ENCODE data around the gene RFFL. TPM values are rescaled to one million over a fixed set of nuclear protein-coding genes. Genes with fewer than 3 reads are reported as not detected.
A peak's percentile ranks its signal among the peaks of the same experiment; 100 is the strongest.

The RFFL gene
- total and polyA plus RNA-seq, 9 of the 15 experiments (the other 6 are each of a cell fraction or from before 2014, with no cell fraction given) = 3.4 to 18.1 (median 12.8) TPM

- TF ChIP-seq MYC (IDR thresholded peaks at IDR 0.05; ENCODE audit: low read depth, low read length) (peak; percentile 99), MYC (CRISPR knock-in tag; IDR thresholded peaks at IDR 0.05; ENCODE audit: borderline replicate concordance, low read depth) (peak; percentile 67; the same call in 1 of the 2 replicates), MECOM (CRISPR knock-in tag; IDR thresholded peaks at IDR 0.05) (no peak), PREB (CRISPR knock-in tag; IDR thresholded peaks at IDR 0.05) (no peak), PURB (CRISPR knock-in tag; IDR thresholded peaks at IDR 0.05; ENCODE audit: low read depth) (no peak), FOXK1 (CRISPR knock-in tag; IDR thresholded peaks at IDR 0.05; ENCODE audit: borderline replicate concordance) (no peak), HDAC2 (IDR thresholded peaks at IDR 0.05) (no peak), MAFG (tag; conservative IDR thresholded peaks at IDR 0.05) (no peak), ELK3 (CRISPR knock-in tag; IDR thresholded peaks at IDR 0.05) (no peak), MEF2D (tag; conservative IDR thresholded peaks at IDR 0.05; ENCODE audit: low read depth) (no peak), POLR2A (conservative IDR thresholded peaks at IDR 0.05) (peak; percentile 3; the same call in 1 of the 2 replicates), ZNF277 (CRISPR knock-in tag; IDR thresholded peaks at IDR 0.05; ENCODE audit: borderline replicate concordance) (no peak), SIN3B (IDR thresholded peaks at IDR 0.05; ENCODE audit: low read depth) (no peak; the same call in 1 of the 2 replicates), MYBL2 (IDR thresholded peaks at IDR 0.05; ENCODE audit: low read depth) (no peak), MYBL2 (CRISPR knock-in tag; IDR thresholded peaks at IDR 0.05; ENCODE audit: borderline replicate concordance) (no peak), BCL6 (CRISPR knock-in tag; IDR thresholded peaks at IDR 0.05) (no peak), MCM2 (IDR thresholded peaks at IDR 0.05; ENCODE audit: low read depth) (no peak), TCF7 (IDR thresholded peaks at IDR 0.05; ENCODE audit: borderline replicate concordance) (no peak), CEBPZ (IDR thresholded peaks at IDR 0.05; ENCODE audit: borderline replicate concordance, low read depth, low read length) (no peak), MAFF (IDR thresholded peaks at IDR 0.05; ENCODE audit: low read length) (no peak), SAFB2 (IDR thresholded peaks at IDR 0.05; ENCODE audit: borderline replicate concordance, low read depth, low read length, severe bottlenecking) (no peak), CHCHD3 (CRISPR knock-in tag; IDR thresholded peaks at IDR 0.05) (no peak)
- TF ChIP-seq, protein P1, sequence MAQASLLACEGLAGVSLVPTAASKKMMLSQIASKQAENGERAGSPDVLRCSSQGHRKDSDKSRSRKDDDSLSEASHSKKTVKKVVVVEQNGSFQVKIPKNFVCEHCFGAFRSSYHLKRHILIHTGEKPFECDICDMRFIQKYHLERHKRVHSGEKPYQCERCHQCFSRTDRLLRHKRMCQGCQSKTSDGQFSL (CRISPR knock-in tag; IDR thresholded peaks at IDR 0.05) = no peak
- TF ChIP-seq, protein P1 (tag; IDR thresholded peaks at IDR 0.05) = no peak
Observed at GRCh38 chr17:34980353-34980680, 83.2 kb downstream of the RFFL start, which contains the start of gene LIG3 (continued).

Data from K562 (cell line).